Progenitor cell of endocrine pancreas (in vitro differentiated cells): ENCODE measurements around the gene MAPT. TPM values are rescaled to one million over a fixed set of nuclear protein-coding genes. Genes with fewer than 3 reads are reported as not detected.

Experiments used
- DNase-seq: peaks from one replicate; pipeline ENCODE4 v3.0.0; 2021; ENCODE audit warnings: low spot score; ENCODE audit not compliant: unreplicated experiment
- H3K27ac Mint-ChIP-seq: 2 replicates; pipeline ENCODE4 v1.8.0; 2021; ENCODE audit warnings: mild to moderate bottlenecking, moderate library complexity, mixed read lengths
- H3K27me3 Mint-ChIP-seq: 2 replicates; pipeline ENCODE4 v1.8.0; 2021; ENCODE audit warnings: mixed read lengths
- H3K36me3 Mint-ChIP-seq: 2 replicates; pipeline ENCODE4 v1.8.0; 2022; ENCODE audit warnings: mixed read lengths; ENCODE audit not compliant: insufficient read depth
- H3K4me1 Mint-ChIP-seq: 2 replicates; pipeline ENCODE4 v1.8.0; 2021; ENCODE audit warnings: low read depth, mixed read lengths
- H3K4me3 Mint-ChIP-seq: 2 replicates; pipeline ENCODE4 v1.8.0; 2021; ENCODE audit warnings: low read depth, mild to moderate bottlenecking, moderate library complexity, mixed read lengths
- H3K9me3 Mint-ChIP-seq: 2 replicates; pipeline ENCODE4 v1.8.0; 2021; ENCODE audit warnings: low read depth, mixed read lengths
- total RNA-seq: library from RNA; stranded (reverse); gene quantifications from 2 replicates; pipeline ENCODE4 v1.2.1, GENCODE V29; 2021
- TF ChIP-seq, protein P1 (sequence below): fragments of 200-600 bp; sonication (generic); IDR thresholded peaks from one replicate; pipeline ENCODE4 v1.5.0; 2021; ENCODE audit warnings: antibody characterized with exemption, mild to moderate bottlenecking; ENCODE audit not compliant: unreplicated experiment

The MAPT gene
- total RNA-seq, 1 donor from 2014 or later, result 2.5 TPM

DNA sequence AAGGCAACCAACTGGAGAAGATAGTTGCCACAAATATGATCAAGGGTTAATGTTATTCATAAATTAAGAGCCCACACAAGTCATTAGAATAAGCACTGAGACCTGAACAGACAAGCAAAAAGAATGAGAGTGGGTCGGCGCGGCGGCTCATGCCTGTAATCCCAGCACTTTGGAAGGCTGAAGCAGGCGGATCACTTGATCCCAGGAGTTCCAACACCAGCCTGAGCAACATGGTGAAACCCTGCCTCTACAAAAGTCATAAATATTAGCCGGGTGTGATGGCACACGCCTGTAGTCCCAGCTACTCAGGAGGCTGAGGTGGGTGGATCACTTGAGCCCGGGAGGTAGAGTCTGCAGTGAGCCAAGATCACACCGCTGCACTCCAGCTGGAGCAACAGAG is 64.0 kb downstream of the MAPT start:
- Mint-ChIP-seq H3K27ac (no peak overlapping the region), H3K36me3 (no peaks in the 10 kb centered on the region), H3K27me3 (peaks cover 2% of the 10 kb centered on the region), H3K4me3 (no peak overlapping the region), H3K4me1 (peaks cover 5% of the 10 kb centered on the region), H3K9me3 (no peaks in the 10 kb centered on the region)
- TF ChIP-seq, protein P1, sequence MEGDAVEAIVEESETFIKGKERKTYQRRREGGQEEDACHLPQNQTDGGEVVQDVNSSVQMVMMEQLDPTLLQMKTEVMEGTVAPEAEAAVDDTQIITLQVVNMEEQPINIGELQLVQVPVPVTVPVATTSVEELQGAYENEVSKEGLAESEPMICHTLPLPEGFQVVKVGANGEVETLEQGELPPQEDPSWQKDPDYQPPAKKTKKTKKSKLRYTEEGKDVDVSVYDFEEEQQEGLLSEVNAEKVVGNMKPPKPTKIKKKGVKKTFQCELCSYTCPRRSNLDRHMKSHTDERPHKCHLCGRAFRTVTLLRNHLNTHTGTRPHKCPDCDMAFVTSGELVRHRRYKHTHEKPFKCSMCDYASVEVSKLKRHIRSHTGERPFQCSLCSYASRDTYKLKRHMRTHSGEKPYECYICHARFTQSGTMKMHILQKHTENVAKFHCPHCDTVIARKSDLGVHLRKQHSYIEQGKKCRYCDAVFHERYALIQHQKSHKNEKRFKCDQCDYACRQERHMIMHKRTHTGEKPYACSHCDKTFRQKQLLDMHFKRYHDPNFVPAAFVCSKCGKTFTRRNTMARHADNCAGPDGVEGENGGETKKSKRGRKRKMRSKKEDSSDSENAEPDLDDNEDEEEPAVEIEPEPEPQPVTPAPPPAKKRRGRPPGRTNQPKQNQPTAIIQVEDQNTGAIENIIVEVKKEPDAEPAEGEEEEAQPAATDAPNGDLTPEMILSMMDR, result no peak
- DNase-seq, result no peak

DNA sequence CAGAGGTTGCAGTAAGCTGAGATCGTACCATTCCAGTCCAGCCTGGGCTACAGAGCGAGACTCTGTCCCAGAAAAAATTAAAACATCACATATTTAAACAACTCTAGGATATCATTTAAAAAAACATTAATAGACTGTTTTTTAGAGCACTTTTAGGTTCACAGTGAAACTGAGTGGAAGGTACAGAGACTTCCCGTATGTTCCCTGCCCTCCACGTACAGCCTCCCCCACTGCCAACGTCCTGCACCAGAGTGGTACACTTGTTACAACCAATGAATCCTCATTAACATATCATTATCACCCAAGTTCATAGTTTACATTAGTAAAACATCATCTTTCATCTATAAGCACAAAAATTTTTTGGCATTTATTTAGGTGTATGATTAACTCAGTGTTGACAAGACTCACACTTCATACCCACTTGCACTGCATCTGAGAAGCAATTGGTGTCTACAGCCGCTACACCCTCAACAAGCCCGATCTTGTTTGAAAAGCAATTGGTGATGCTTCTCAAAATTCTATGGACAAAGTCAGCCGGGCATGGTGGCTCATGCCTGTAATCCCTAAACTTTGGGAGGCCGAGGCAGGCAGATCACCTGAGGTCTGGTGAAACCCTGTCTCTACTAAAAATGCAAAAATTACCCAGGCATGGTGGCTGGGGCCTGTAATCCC is 64.8 kb downstream of the MAPT start:
- TF ChIP-seq, protein P1, result no peak
- Mint-ChIP-seq H3K4me3 (no peak overlapping the region), H3K4me1 (peaks cover 7% of the 10 kb centered on the region)

DNA sequence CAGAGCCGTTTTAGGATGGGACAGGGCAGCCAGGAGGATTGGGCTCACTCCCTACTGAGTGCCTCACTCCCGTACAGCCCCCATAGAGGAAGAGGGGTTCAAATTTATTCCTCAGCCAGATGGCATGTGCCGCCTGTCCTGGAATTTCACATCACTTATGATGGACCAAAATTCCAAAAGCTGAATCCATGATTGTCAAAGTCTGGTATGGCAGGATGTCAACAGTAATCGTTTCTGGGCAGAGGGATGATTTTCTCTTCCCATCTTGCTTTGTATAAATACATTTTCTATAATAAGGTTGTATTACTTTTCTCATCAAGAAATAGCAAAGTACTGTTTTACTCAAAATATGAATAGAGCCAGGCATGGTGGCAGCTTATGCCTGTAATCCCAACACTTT is 66.0 kb downstream of the MAPT start:
- no peaks in the 10 kb centered on the region for H3K9me3 Mint-ChIP-seq
- peaks cover 7% of the 10 kb centered on the region for H3K4me1 Mint-ChIP-seq
- no peak overlapping the region for H3K4me3 Mint-ChIP-seq
- H3K27me3 Mint-ChIP-seq, result peaks cover 2% of the 10 kb centered on the region
- no peaks in the 10 kb centered on the region for H3K36me3 Mint-ChIP-seq
- TF ChIP-seq, protein P1, result no peak
- no peak for DNase-seq
- H3K27ac Mint-ChIP-seq, result no peak overlapping the region

More for the DNA sequence above, 64.8 kb downstream of the MAPT start:
- Mint-ChIP-seq H3K36me3 (no peaks in the 10 kb centered on the region), H3K9me3 (no peaks in the 10 kb centered on the region), H3K27me3 (peaks cover 2% of the 10 kb centered on the region), H3K27ac (no peak overlapping the region)
- no peak for DNase-seq

DNA sequence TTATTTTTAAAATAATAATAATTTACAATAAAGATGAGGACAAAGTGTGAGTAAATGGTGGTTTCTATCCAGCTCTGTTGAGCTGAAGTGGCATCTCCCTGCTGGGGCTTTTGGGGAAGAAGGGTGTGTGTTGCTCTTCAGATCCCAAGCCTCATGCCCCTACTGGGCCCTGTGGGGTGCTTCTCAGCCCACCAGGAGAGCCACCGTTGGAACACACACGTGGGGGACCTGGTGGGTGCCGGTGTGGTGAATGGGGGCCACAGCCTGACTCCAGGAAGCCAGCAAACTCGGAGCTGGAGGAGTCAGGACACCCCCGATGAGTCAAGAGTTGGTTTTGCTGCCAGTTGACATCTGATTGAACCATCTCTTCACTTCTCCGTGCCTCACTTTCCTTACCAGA is 66.9 kb downstream of the MAPT start:
- H3K4me1 Mint-ChIP-seq, result peaks cover 7% of the 10 kb centered on the region
- peaks cover 9% of the 10 kb centered on the region for H3K27me3 Mint-ChIP-seq
- no peaks in the 10 kb centered on the region for H3K36me3 Mint-ChIP-seq
- TF ChIP-seq, protein P1, result no peak
- H3K9me3 Mint-ChIP-seq, result no peaks in the 10 kb centered on the region
- no peak for DNase-seq
- H3K27ac Mint-ChIP-seq, result no peak overlapping the region
- H3K4me3 Mint-ChIP-seq, result no peak overlapping the region

GRCh38 chr17:45962221-45962972 is 68.0 kb downstream of the MAPT start:
- no peak overlapping the region for H3K27ac Mint-ChIP-seq
- peaks cover 17% of the 10 kb centered on the region for H3K27me3 Mint-ChIP-seq
- H3K4me1 Mint-ChIP-seq, result peaks cover 7% of the 10 kb centered on the region
- DNase-seq, result no peak
- TF ChIP-seq, protein P1, result no peak
- H3K4me3 Mint-ChIP-seq, result no peak overlapping the region
- no peaks in the 10 kb centered on the region for H3K9me3 Mint-ChIP-seq
- H3K36me3 Mint-ChIP-seq, result no peaks in the 10 kb centered on the region
